GM21423 (cell line): Measurements from ENCODE around the gene RADIL.
"Not testable (repeated sequence)": the region's sequence is repeated elsewhere in the genome, so short reads cannot be mapped to it uniquely, and the experiment has no call there.

ENCODE experiments used
- ATAC-seq: cut with Tn5 transposase; IDR thresholded peaks from one replicate; pipeline ENCODE4 v1.9.1; 2021; ENCODE audit warnings: mild to moderate bottlenecking, moderate library complexity; ENCODE audit not compliant: unreplicated experiment

Gene RADIL

GRCh38 chr7:4809666-4810065 is 73.8 kb downstream of the RADIL start:
- ATAC-seq: no peak

GRCh38 chr7:4809091-4809591 is 74.4 kb downstream of the RADIL start:
- no peak for ATAC-seq

DNA sequence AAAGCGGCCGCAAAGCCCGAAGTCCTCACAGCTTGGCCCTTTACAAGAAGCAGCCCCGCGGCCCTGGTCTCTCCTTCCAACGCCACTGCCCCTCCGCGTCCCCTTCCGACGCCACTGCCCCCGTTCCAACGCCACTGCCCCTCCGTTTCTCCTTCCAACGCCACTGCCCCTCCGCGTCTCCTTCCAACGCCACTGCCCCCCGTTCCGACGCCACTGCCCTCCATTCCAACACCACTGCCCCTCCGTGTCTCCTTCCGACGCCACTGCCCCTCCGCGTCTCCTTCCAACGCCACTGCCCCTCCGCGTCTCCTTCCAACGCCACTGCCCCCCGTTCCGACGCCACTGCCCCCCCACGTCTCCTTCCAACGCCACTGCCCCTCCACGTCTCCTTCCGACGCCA is 75.0 kb downstream of the RADIL start:
- no peak for ATAC-seq

DNA sequence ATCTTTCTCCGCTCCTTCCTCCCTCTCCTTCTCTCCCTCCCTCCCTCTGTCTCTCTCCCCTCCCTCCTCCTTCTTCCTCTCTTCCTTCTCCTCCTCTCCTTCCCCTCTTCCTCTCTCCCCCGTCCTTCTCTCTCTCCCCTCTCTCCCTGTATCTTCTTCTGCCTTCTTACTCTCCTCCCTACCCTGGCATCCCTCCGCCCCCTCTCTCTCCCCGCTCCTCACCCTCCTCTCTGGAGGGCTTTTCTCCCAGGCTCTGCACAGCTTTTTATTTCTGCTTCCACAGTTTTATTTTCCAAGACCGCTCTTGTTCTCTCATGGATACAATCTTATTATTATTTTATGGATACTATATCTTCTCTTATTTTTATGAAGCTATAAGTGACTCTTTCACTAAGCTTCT is 75.5 kb downstream of the RADIL start:
- no peak for ATAC-seq

DNA sequence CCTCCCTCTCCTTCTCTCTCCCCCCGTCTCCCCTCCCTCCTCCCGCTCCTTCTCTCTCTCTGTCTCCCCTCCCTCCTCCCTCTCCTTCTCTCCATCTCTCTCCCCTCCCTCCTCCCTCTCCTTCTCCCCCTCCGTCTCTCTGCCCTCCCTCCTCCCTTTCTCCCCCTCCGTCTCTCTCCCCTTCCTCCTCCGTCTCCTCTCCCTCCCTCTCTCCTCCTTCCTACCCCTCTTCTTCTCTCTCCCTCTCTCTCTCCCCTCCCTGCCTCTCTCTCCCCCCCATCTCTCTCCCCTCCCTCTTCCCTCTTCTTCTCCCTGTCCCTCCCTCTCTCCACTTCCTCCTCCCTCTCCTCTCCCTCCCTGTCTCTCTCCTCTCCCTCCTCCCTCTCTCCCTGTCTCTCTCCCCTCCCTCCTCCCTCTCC is 75.9 kb downstream of the RADIL start:
- no peak for ATAC-seq

GRCh38 chr7:4806983-4807597 is 76.4 kb downstream of the RADIL start:
- no peak for ATAC-seq

GRCh38 chr7:4805984-4806300 is 77.6 kb downstream of the RADIL start:
- ATAC-seq: no peak

GRCh38 chr7:4805110-4805983 is 78.2 kb downstream of the RADIL start:
- ATAC-seq: no peak

- no peak for ATAC-seq
These were observed 79.9 kb downstream of the RADIL start for GRCh38 chr7:4803397-4804241.

- ATAC-seq: not testable (repeated sequence)
These were observed 80.9 kb downstream of the RADIL start for GRCh38 chr7:4802577-4802976.

- ATAC-seq: no peak
These were observed 81.7 kb downstream of the RADIL start for GRCh38 chr7:4801839-4802231.

DNA sequence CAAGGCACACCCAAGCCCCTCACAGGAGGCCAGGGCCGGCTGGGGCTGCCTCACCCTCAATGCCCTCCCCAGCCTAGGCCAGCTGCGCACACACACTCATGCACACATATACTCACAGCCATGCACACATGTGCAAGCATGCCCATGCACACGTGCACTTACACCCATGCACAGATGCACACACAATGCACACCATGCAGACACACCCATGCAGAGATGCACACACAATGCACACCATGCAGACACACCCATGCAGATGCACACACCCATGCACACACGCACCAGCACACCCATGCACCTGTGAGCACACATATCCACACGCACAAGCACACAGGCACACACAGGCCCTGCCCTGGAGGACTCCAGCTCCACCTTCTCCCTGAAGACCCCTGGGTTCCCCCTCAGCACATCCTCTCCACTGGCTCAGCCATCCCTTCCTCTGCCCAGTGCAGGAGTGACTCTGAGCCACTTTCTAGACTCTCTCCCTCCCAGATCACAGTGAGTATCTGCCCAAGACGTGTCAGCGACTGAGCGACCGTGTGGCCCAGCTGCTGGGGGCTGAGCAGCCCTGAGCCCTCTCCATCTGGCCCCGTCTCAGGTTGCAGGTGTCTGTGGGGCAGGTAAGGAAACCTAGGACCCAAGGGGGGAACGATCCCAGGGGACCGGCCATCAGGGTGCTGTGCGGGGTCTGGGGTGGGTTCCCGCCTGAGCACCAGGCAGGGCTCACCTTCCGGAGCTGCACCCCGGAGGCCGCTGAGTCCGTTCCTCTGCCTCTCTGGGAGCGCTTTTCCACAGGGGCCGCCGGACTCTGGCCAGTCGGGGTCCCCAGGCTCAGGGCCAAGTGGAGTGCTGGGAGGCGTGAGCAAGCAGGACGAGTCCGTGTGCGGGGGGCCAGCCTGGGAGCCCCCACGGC is 82.3 kb downstream of the RADIL start:
- ATAC-seq: no peak

- ATAC-seq: no peak
These were observed 83.0 kb downstream of the RADIL start for GRCh38 chr7:4800487-4800886.

GRCh38 chr7:4799508-4800268 is 83.8 kb downstream of the RADIL start:
- ATAC-seq: no peak

DNA sequence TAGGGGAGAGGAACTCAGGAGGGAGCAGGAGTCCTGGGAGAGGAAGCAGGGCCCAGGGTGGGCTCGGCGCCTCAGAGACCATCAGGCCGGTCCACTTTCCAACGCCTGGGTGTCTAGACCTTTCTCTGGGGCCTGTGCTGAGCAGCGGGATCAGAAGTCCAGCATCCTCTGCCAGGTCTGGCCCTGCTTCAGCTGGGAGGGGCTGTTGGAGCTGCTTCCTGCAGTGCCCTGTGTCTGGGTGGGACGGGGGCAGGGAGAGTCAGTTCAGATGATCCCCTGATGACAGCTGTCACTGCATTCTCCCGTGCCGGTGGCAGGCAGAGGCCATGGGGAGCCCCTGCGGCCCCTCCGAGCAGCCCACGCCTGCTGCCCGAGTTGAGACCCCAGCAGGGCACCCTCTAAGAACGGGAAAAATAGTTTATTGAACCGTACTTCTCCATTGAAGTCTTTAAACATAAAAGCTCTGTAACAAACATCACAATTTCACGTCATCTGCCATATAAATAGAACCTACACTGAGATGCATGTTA is 84.7 kb downstream of the RADIL start:
- ATAC-seq: no peak

GRCh38 chr7:4797858-4798705 is 85.4 kb downstream of the RADIL start:
- ATAC-seq: no peak

- ATAC-seq: no peak
These were observed 87.1 kb downstream of the RADIL start for GRCh38 chr7:4796453-4796852.

- ATAC-seq: no peak
These were observed 88.7 kb downstream of the RADIL start for GRCh38 chr7:4794591-4795350.
